Lung (tissue), 12 donors: Measurements from ENCODE around the gene DNAH3. TPM values are rescaled to one million over a fixed set of nuclear protein-coding genes. Genes with fewer than 3 reads are reported as not detected.

ENCODE experiments used
- ATAC-seq: fragments of 200-7000 bp; cut with Tn5 transposase; one replicate; pipeline ENCODE4 v1.9.1; 2020; ENCODE audit warnings: moderate number of reproducible peaks; ENCODE audit not compliant: insufficient read depth, low FRiP score
- DNase-seq, 3 donors: peaks; one replicate each; pipeline ENCODE4 v3.0.0-alpha.2; 2013 to 2017
- H3K27ac ChIP-seq, 2 donors: one replicate each; pipeline ENCODE4 v1.5.1; 2013; ENCODE audit warnings: mild to moderate bottlenecking in 2 of 2, moderate library complexity in 2 of 2, control low read depth in 1 of 2, inconsistent platforms in 1 of 2, low read depth in 1 of 2, low read length in 1 of 2
- H3K27me3 ChIP-seq, 3 donors: one replicate each; pipeline ENCODE4 v1.5.1; 2013; ENCODE audit warnings: low read length in 2 of 3; ENCODE audit not compliant: control insufficient read depth in 3 of 3, insufficient read depth in 3 of 3
- H3K36me3 ChIP-seq, 4 donors: one replicate each; pipeline ENCODE4 v1.5.1; 2013; ENCODE audit warnings: low read length in 4 of 4, mild to moderate bottlenecking in 1 of 4, moderate library complexity in 1 of 4; ENCODE audit not compliant: control insufficient read depth in 4 of 4, insufficient read depth in 4 of 4
- H3K4me1 ChIP-seq, 5 donors: one replicate each; pipeline ENCODE4 v1.5.1; 2013; ENCODE audit warnings: low read length in 5 of 5, mild to moderate bottlenecking in 2 of 5, moderate library complexity in 1 of 5; ENCODE audit not compliant: control insufficient read depth in 5 of 5, insufficient read depth in 5 of 5
- H3K4me3 ChIP-seq: one replicate; pipeline ENCODE4 v1.5.1; 2013; ENCODE audit warnings: mild to moderate bottlenecking, control low read depth, moderate library complexity
- H3K9ac ChIP-seq, 2 donors: one replicate each; pipeline ENCODE4 v1.5.1; 2013; ENCODE audit warnings: low read length in 2 of 2, control low read depth in 1 of 2; ENCODE audit not compliant: insufficient read depth in 1 of 2
- H3K9me3 ChIP-seq, 4 donors: one replicate each; pipeline ENCODE4 v1.5.1; 2013; ENCODE audit warnings: low read length in 3 of 4, mild to moderate bottlenecking in 1 of 4, moderate library complexity in 1 of 4; ENCODE audit not compliant: control insufficient read depth in 4 of 4, insufficient read depth in 3 of 4
- WGBS, 2 donors: extraction: QIAGEN DNeasy Blood & Tissue Kit; methylation state at CpG; one replicate each; pipeline ENCODE4 v1.1.7; 2013; 5-methylcytosine and 5-hydroxymethylcytosine counted together
- polyA plus RNA-seq, 2 donors: library from polyadenylated mRNA; stranded (reverse); fragments of 200-250 nt; gene quantifications; one replicate each; pipeline ENCODE4 v1.2.1, GENCODE V29; 2013
- total RNA-seq, 2 donors: library from RNA; depleted of rRNA in 1 of 2; stranded (reverse); fragments of >200 nt in 1 of 2; gene quantifications; one replicate each; pipeline ENCODE4 v1.2.1, GENCODE V29; 2014 to 2021
- TF ChIP-seq, protein P1 (sequence below): IDR thresholded peaks from 2 replicates; pipeline ENCODE4 v1.5.1; 2012; ENCODE audit warnings: mild to moderate bottlenecking; ENCODE audit errors: control extremely low read depth, extremely low read depth
- donor health status: control.
- donor health status: control.
- donor health status: Bipolar disorder and iron deficiency.
- donor health status: healthy.
- donor health status: DM: yes; HTN: yes; CAD: no.

DNAH3 gene
- total and polyA plus RNA-seq, 4 donors = 1.0 to 24.1 (median 12.8) TPM

DNA sequence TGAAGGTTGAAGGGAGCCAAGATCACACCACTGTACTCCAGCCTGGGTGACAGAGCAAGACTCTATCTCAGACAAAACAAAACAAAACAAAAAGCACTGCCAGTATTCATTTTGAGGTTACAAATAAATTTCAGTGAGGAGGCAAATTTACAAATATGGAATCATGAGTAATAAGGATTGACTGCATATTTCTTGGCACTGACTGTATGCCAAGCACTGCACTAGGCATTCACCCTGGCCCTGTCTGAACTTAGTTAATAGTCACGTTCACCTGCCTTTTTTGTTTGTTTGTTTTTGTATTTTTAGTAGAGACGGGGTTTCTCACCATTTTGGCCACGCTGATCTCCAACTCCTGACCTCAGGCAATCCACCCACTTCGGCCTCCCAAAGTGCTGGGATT is 12.9 kb upstream of the DNAH3 start:
- Histone ChIP-seq H3K27me3 (no peaks in the 10 kb centered on the region), H3K36me3 (peaks cover 0 to 14% (median 6%) of the 10 kb centered on the region in 4 donors), H3K4me3 (no peak overlapping the region), H3K9me3 (no peaks in the 10 kb centered on the region), H3K27ac (peak overlapping the region in 1 of 2 donors; percentile 76), H3K9ac (no peak overlapping the region), H3K4me1 (peaks cover 0 to 33% (median 9%) of the 10 kb centered on the region in 5 donors)
- ATAC-seq = no peak
- DNase-seq = no peak
- 86 to 98% methylated on average over 4 of the region's 4 CpGs for WGBS, 2 donors
- TF ChIP-seq, protein P1, sequence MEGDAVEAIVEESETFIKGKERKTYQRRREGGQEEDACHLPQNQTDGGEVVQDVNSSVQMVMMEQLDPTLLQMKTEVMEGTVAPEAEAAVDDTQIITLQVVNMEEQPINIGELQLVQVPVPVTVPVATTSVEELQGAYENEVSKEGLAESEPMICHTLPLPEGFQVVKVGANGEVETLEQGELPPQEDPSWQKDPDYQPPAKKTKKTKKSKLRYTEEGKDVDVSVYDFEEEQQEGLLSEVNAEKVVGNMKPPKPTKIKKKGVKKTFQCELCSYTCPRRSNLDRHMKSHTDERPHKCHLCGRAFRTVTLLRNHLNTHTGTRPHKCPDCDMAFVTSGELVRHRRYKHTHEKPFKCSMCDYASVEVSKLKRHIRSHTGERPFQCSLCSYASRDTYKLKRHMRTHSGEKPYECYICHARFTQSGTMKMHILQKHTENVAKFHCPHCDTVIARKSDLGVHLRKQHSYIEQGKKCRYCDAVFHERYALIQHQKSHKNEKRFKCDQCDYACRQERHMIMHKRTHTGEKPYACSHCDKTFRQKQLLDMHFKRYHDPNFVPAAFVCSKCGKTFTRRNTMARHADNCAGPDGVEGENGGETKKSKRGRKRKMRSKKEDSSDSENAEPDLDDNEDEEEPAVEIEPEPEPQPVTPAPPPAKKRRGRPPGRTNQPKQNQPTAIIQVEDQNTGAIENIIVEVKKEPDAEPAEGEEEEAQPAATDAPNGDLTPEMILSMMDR = no peak

DNA sequence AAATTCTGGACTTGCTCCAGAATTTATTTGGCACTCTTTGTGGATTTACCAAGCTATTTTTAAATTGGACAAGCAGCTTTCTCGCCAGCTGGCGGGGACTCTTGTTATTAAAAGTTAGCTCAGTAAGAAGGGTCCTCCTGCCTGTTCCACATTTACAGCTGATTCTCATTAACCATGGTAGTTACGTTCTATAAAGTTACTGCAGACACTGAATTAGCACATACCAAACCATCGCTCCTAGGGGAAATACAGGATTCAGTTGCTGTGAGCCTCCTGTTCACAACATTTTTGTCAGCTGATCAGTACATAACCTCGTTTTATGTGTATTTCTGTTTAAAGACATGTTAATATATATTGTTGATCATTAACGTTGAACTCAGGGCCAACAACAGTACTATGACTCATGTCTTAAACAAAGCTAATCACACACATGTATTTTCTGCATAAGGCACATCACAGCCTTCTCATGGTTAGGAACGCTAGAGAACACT is 12.1 kb upstream of the DNAH3 start:
- Histone ChIP-seq H3K36me3 (peaks cover 0 to 12% (median 6%) of the 10 kb centered on the region in 4 donors), H3K27ac (peak overlapping the region in 1 of 2 donors; percentile 76), H3K27me3 (no peaks in the 10 kb centered on the region), H3K9me3 (no peaks in the 10 kb centered on the region), H3K9ac (no peak overlapping the region), H3K4me3 (no peak overlapping the region), H3K4me1 (peaks cover 4 to 39% (median 13%) of the 10 kb centered on the region in 5 donors)
- ATAC-seq (no peak), DNase-seq (peak; percentile 78 to 97 (median 95))
- TF ChIP-seq, protein P1 = no peak
- WGBS, 2 donors = 42 to 72% methylated on average over 7 of the region's 7 CpGs

GRCh38 chr16:21161211-21161610 is 10.6 kb upstream of the DNAH3 start:
- H3K27ac ChIP-seq = peak overlapping the region in 1 of 2 donors; percentile 7
- H3K4me1 ChIP-seq = peaks cover 4 to 40% (median 14%) of the 10 kb centered on the region in 5 donors
- no peak for DNase-seq
- 77 to 85% methylated on average over 2 of the region's 2 CpGs for WGBS, 2 donors
- H3K4me3 ChIP-seq = no peak overlapping the region
- H3K9ac ChIP-seq = no peak overlapping the region
- TF ChIP-seq, protein P1 = no peak
- H3K9me3 ChIP-seq = no peaks in the 10 kb centered on the region
- peaks cover 0 to 9% (median 5%) of the 10 kb centered on the region in 4 donors for H3K36me3 ChIP-seq
- H3K27me3 ChIP-seq = no peaks in the 10 kb centered on the region
- ATAC-seq = no peak

- peaks cover 4 to 40% (median 14%) of the 10 kb centered on the region in 5 donors for H3K4me1 ChIP-seq
- 73 to 80% methylated on average over 1 of the region's 1 CpG for WGBS, 2 donors
- no peak for ATAC-seq
Observed at GRCh38 chr16:21160276-21160675, 9.6 kb upstream of the DNAH3 start.

More at GRCh38 chr16:21160276-21160675, 9.6 kb upstream of the DNAH3 start:
- Histone ChIP-seq H3K9me3 (no peaks in the 10 kb centered on the region), H3K27me3 (no peaks in the 10 kb centered on the region), H3K36me3 (peaks cover 0 to 6% (median 4%) of the 10 kb centered on the region in 4 donors), H3K4me3 (no peak overlapping the region), H3K27ac (no peak overlapping the region), H3K9ac (no peak overlapping the region)
- no peak for DNase-seq
- TF ChIP-seq, protein P1 = no peak
